K562 (cell line): ENCODE results near the gene RPL3. TPM values are rescaled to one million over a fixed set of nuclear protein-coding genes. Genes with fewer than 3 reads are reported as not detected.

Experiments
- BCOR ChIP-seq: fragments of 450-650 bp; IDR thresholded peaks from 2 replicates; pipeline ENCODE4 v1.6.1; 2016
- CBX8 ChIP-seq: fragments of 200-600 bp; sonication (generic); IDR thresholded peaks from 2 replicates; pipeline ENCODE4 v1.6.1; 2012; ENCODE audit warnings: borderline replicate concordance, mixed run types, low read depth, mild to moderate bottlenecking, moderate library complexity, mixed read lengths, low read length, control low read depth, inconsistent platforms; ENCODE audit not compliant: poor library complexity, severe bottlenecking; ENCODE audit errors: extremely low read depth
- CCNT2 ChIP-seq: IDR thresholded peaks from 2 replicates; pipeline ENCODE4 v1.6.1; 2011; ENCODE audit warnings: borderline replicate concordance, low read depth, mild to moderate bottlenecking, moderate library complexity, mixed read lengths, low read length; ENCODE audit not compliant: insufficient read length; ENCODE audit errors: extremely low read depth
- DPF2 ChIP-seq: fragments of 450-650 bp; IDR thresholded peaks from 2 replicates; pipeline ENCODE4 v1.6.1; 2016
- EP400 ChIP-seq: fragments of 450-650 bp; IDR thresholded peaks from 2 replicates; pipeline ENCODE4 v1.6.1; 2017; ENCODE audit warnings: antibody characterized with exemption, mild to moderate bottlenecking, moderate library complexity
- ETV5 ChIP-seq: sonication (generic); formaldehyde crosslinking; IDR thresholded peaks from 2 replicates; pipeline ENCODE4 v1.4.0; 2020; ENCODE audit warnings: low read depth, mild to moderate bottlenecking, missing genetic modification reagents
- GATAD2B ChIP-seq: fragments of 450-650 bp; IDR thresholded peaks from 2 replicates; pipeline ENCODE4 v1.6.1; 2017; ENCODE audit warnings: mild to moderate bottlenecking, borderline replicate concordance
- KLF10 ChIP-seq: fragments of 250-450 bp; sonication (Bioruptor Pico); IDR thresholded peaks from 2 replicates; pipeline ENCODE4 v1.6.1; 2021; ENCODE audit warnings: matching md5 sums
- MAFF ChIP-seq: IDR thresholded peaks from 2 replicates; pipeline ENCODE4 v1.6.1; 2012; ENCODE audit warnings: low read length, improper control_type of control experiment
- MAFK ChIP-seq: IDR thresholded peaks from 2 replicates; pipeline ENCODE4 v1.6.1; 2011; ENCODE audit warnings: low read length, improper control_type of control experiment
- MECOM ChIP-seq: fragments of 250-450 bp; sonication (Bioruptor Pico); IDR thresholded peaks from 2 replicates; pipeline ENCODE4 v1.8.0; 2022; ENCODE audit warnings: inconsistent platforms
- MTA2 ChIP-seq: fragments of 450-650 bp; IDR thresholded peaks from 2 replicates; pipeline ENCODE4 v1.6.1; 2016; ENCODE audit warnings: low read depth
- NEUROD1 ChIP-seq: fragments of 150-350 bp; IDR thresholded peaks from 2 replicates; pipeline ENCODE4 v1.6.1; 2014; ENCODE audit warnings: borderline replicate concordance, low read length, low read depth; ENCODE audit not compliant: partially characterized antibody
- PPARD ChIP-seq: fragments of 250-450 bp; sonication (Bioruptor Pico); IDR thresholded peaks from 2 replicates; pipeline ENCODE4 v1.8.0; 2022; ENCODE audit warnings: inconsistent platforms, mild to moderate bottlenecking, moderate library complexity
- TEAD1 ChIP-seq, 2 experiments: fragments of 450-650 bp in 1 of 2; sonication (generic) in 1 of 2; formaldehyde crosslinking; IDR thresholded peaks; 2 replicates each; pipeline versions ENCODE4 v1.4.0 to v1.8.0; 2020 to 2022; ENCODE audit warnings: mild to moderate bottlenecking in 2 of 2, missing genetic modification reagents in 1 of 2
- ZKSCAN1 ChIP-seq: fragments of 150-350 bp; IDR thresholded peaks from 2 replicates; pipeline ENCODE4 v1.6.1; 2016; ENCODE audit warnings: low read depth, low read length
- ZNF561 ChIP-seq: fragments of 450-650 bp; formaldehyde crosslinking; conservative IDR thresholded peaks from 2 replicates; pipeline ENCODE4 v1.4.0; 2020; ENCODE audit warnings: mild to moderate bottlenecking, moderate library complexity
- polyA plus RNA-seq, 8 experiments: library from polyadenylated mRNA; depleted of rRNA in 4 of 8; stranded (reverse) in 5 of 8; unstranded in 3 of 8; fragments of >200 nt; fragmentation: Nextera tagmentation in 2 of 8; fragmentation: Illumina TruSeq in 1 of 8; extraction: Ambion mirVana in 2 of 8; extraction: Trizol in 1 of 8; gene quantifications; 2 replicates each; pipeline versions ENCODE4 v1.2.1 to v1.2.3, GENCODE V29; 2011 to 2014; ENCODE audit warnings: inconsistent platforms in 1 of 8, missing spikeins in 1 of 8
- total RNA-seq, 7 experiments: library from RNA; depleted of rRNA in 6 of 7; stranded (reverse); fragments of >200 nt in 6 of 7; fragmentation: Illumina TruSeq in 2 of 7; extraction: Trizol in 2 of 7; gene quantifications; 2 replicates each; pipeline versions ENCODE4 v1.2.1 to v1.2.3, GENCODE V29; 2011 to 2021; ENCODE audit warnings: low replicate concordance in 1 of 7
- TF ChIP-seq, protein P1 (sequence below): fragments of 450-650 bp; IDR thresholded peaks from 2 replicates; pipeline ENCODE4 v1.6.1; 2017; ENCODE audit warnings: antibody characterized with exemption
- TF ChIP-seq, protein P2 (sequence below): fragments of 250-450 bp; sonication (Bioruptor Pico); IDR thresholded peaks from 2 replicates; pipeline ENCODE4 v1.4.0; 2020; ENCODE audit warnings: mild to moderate bottlenecking, moderate library complexity, borderline replicate concordance
- TF ChIP-seq, protein P3 (sequence below), 2 experiments: IDR thresholded peaks; 2 replicates each; pipeline ENCODE4 v1.6.1; 2012; ENCODE audit warnings: improper control_type of control experiment in 2 of 2, low read depth in 2 of 2, low read length in 2 of 2, borderline replicate concordance in 1 of 2

The RPL3 gene
- total and polyA plus RNA-seq, 9 of the 15 experiments (the other 6 are each of a cell fraction or from before 2014, with no cell fraction given), result 1,624 to 4,066 (median 2,565) TPM

DNA sequence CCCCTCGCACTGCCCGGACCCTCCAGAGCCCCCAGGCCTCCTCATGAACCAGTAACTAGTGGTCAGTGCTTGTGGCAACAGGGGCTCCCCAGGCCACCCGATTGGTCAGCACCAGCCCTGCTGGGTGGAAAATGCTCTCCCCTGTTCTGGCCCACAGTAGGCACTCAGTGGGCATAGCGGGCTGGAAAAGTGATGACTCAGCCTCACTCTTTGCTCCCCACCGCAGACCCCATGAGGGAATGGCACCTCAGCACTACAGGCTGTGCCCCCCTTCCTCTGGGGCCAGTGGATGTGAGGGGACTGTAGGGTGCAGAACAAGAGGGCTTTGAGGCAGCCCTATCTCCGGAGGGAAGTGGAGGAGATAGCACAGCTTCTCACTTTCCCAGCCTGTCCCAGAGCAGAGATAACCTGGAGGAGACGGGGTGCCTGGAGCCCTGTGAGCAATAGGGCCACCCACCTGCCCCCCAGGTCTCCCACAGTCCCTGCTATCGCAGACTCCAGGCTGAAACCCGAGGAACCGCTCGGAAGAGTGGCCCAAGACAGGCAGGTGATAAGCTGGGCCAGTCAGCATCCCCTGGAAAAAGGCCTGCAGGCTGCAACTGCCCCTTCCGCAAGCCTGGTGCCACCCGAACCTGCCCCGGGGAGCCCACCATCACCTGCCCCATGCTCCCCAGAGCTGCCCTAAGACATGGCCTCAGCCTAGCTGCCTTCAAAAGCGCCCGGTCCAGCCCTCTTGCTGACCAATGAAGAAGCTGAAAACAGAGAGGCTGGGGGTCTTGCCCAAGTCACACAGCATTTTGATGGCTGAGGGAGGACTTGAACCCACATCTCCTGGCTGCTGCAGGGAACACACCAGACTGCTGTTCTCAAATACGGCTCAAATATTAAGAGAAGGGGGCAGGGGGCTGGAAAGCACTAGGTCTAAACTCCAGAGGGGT lies 45.2 kb downstream of the RPL3 start (continued):
- TF ChIP-seq CBX8, result no peak
- TF ChIP-seq, protein P1, sequence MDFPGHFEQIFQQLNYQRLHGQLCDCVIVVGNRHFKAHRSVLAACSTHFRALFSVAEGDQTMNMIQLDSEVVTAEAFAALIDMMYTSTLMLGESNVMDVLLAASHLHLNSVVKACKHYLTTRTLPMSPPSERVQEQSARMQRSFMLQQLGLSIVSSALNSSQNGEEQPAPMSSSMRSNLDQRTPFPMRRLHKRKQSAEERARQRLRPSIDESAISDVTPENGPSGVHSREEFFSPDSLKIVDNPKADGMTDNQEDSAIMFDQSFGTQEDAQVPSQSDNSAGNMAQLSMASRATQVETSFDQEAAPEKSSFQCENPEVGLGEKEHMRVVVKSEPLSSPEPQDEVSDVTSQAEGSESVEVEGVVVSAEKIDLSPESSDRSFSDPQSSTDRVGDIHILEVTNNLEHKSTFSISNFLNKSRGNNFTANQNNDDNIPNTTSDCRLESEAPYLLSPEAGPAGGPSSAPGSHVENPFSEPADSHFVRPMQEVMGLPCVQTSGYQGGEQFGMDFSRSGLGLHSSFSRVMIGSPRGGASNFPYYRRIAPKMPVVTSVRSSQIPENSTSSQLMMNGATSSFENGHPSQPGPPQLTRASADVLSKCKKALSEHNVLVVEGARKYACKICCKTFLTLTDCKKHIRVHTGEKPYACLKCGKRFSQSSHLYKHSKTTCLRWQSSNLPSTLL, result no peak
- TF ChIP-seq ZNF561, result no peak
- TF ChIP-seq EP400, result no peak
- TF ChIP-seq, protein P2, sequence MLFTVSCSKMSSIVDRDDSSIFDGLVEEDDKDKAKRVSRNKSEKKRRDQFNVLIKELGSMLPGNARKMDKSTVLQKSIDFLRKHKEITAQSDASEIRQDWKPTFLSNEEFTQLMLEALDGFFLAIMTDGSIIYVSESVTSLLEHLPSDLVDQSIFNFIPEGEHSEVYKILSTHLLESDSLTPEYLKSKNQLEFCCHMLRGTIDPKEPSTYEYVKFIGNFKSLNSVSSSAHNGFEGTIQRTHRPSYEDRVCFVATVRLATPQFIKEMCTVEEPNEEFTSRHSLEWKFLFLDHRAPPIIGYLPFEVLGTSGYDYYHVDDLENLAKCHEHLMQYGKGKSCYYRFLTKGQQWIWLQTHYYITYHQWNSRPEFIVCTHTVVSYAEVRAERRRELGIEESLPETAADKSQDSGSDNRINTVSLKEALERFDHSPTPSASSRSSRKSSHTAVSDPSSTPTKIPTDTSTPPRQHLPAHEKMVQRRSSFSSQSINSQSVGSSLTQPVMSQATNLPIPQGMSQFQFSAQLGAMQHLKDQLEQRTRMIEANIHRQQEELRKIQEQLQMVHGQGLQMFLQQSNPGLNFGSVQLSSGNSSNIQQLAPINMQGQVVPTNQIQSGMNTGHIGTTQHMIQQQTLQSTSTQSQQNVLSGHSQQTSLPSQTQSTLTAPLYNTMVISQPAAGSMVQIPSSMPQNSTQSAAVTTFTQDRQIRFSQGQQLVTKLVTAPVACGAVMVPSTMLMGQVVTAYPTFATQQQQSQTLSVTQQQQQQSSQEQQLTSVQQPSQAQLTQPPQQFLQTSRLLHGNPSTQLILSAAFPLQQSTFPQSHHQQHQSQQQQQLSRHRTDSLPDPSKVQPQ (CRISPR knock-in tag), result no peak
- peak; percentile 42; the same call in 1 of the 2 replicates for TF ChIP-seq MTA2
- no peak for TF ChIP-seq TEAD1 (CRISPR knock-in tag; IDR thresholded peaks at IDR 0.05)
- no peak for TF ChIP-seq MECOM (CRISPR knock-in tag)
- TF ChIP-seq CCNT2, result peak; percentile 23
- TF ChIP-seq GATAD2B, result no peak
- no peak for TF ChIP-seq KLF10 (CRISPR knock-in tag)
- TF ChIP-seq BCOR, result peak; percentile 96
- peak; percentile 15; the same call in 1 of the 2 replicates for TF ChIP-seq MAFF
- TF ChIP-seq NEUROD1, result no peak
- peak; percentile 75; the same call in 1 of the 2 replicates for TF ChIP-seq ETV5 (CRISPR knock-in tag)
- TF ChIP-seq PPARD, result no peak
- TF ChIP-seq ZKSCAN1, result no peak
- TF ChIP-seq MAFK, result peak; percentile 16; the same call in 1 of the 2 replicates
- TF ChIP-seq, protein P3, sequence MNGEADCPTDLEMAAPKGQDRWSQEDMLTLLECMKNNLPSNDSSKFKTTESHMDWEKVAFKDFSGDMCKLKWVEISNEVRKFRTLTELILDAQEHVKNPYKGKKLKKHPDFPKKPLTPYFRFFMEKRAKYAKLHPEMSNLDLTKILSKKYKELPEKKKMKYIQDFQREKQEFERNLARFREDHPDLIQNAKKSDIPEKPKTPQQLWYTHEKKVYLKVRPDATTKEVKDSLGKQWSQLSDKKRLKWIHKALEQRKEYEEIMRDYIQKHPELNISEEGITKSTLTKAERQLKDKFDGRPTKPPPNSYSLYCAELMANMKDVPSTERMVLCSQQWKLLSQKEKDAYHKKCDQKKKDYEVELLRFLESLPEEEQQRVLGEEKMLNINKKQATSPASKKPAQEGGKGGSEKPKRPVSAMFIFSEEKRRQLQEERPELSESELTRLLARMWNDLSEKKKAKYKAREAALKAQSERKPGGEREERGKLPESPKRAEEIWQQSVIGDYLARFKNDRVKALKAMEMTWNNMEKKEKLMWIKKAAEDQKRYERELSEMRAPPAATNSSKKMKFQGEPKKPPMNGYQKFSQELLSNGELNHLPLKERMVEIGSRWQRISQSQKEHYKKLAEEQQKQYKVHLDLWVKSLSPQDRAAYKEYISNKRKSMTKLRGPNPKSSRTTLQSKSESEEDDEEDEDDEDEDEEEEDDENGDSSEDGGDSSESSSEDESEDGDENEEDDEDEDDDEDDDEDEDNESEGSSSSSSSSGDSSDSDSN (IDR thresholded peaks at IDR 0.05; ENCODE audit: borderline replicate concordance in 1 of 2, low read depth in 2 of 2, low read length in 2 of 2), result 0 out of 4 replicates have a peak, but pooled peaks of 1 of the 2 experiments have one; percentile 17
- peak; percentile 38; the same call in 1 of the 2 replicates for TF ChIP-seq DPF2
